PFSK-1 (cell line): ENCODE results near the gene TMIGD1.

ENCODE experiments used
- POLR2AphosphoS5 ChIP-seq: IDR thresholded peaks from 2 replicates; pipeline ENCODE4 v1.6.1; 2012; ENCODE audit warnings: low read depth, mild to moderate bottlenecking, control low read depth, low read length, moderate library complexity
- SIN3A ChIP-seq: IDR thresholded peaks from 2 replicates; pipeline ENCODE4 v1.6.1; 2012; ENCODE audit warnings: mild to moderate bottlenecking, low read length, moderate library complexity, borderline replicate concordance; ENCODE audit not compliant: insufficient read depth
- TAF1 ChIP-seq: IDR thresholded peaks from 2 replicates; pipeline ENCODE4 v1.6.1; 2012; ENCODE audit warnings: low read length, control low read depth, borderline replicate concordance; ENCODE audit not compliant: insufficient read depth
- TF ChIP-seq, protein P1 (sequence below), 2 experiments: IDR thresholded peaks; 2 replicates each; pipeline versions ENCODE4 v1.6.1 to v1.8.0; 2011 to 2012; ENCODE audit warnings: low read depth in 2 of 2, low read length in 2 of 2, control low read depth in 1 of 2, inconsistent platforms in 1 of 2, mild to moderate bottlenecking in 1 of 2, moderate library complexity in 1 of 2; ENCODE audit not compliant: insufficient read depth in 1 of 2

DNA sequence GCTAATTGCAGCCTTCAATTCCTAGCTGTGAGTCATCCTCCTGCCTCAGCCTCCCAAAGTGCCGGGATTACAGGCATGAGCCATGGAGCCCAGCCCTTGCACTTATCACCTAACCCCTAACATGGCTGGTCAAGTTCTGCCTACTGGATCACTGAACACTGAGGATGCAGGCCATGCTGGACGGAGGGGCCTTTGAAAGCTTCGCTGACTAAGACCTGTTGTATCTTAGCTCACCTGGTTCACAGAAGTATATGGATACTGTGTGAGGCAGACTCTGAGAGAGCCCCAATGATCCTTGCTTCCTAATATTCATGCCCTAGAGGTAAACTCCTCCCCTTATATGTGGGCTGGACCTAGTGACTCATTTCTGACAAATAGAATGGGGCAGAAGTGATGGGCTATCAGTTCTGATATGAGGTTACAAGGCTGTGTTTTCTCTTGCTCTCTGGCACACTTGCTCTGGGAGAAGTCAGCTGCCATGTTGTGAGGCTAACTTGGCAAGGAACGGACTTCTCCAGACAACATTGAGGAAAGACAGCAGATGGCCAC, 11.7 kb upstream of the TMIGD1 start:
- TF ChIP-seq TAF1 (no peak), POLR2AphosphoS5 (no peak), SIN3A (no peak)
- TF ChIP-seq, protein P1, sequence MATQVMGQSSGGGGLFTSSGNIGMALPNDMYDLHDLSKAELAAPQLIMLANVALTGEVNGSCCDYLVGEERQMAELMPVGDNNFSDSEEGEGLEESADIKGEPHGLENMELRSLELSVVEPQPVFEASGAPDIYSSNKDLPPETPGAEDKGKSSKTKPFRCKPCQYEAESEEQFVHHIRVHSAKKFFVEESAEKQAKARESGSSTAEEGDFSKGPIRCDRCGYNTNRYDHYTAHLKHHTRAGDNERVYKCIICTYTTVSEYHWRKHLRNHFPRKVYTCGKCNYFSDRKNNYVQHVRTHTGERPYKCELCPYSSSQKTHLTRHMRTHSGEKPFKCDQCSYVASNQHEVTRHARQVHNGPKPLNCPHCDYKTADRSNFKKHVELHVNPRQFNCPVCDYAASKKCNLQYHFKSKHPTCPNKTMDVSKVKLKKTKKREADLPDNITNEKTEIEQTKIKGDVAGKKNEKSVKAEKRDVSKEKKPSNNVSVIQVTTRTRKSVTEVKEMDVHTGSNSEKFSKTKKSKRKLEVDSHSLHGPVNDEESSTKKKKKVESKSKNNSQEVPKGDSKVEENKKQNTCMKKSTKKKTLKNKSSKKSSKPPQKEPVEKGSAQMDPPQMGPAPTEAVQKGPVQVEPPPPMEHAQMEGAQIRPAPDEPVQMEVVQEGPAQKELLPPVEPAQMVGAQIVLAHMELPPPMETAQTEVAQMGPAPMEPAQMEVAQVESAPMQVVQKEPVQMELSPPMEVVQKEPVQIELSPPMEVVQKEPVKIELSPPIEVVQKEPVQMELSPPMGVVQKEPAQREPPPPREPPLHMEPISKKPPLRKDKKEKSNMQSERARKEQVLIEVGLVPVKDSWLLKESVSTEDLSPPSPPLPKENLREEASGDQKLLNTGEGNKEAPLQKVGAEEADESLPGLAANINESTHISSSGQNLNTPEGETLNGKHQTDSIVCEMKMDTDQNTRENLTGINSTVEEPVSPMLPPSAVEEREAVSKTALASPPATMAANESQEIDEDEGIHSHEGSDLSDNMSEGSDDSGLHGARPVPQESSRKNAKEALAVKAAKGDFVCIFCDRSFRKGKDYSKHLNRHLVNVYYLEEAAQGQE (IDR thresholded peaks at IDR 0.05; ENCODE audit: insufficient read depth in 1 of 2, low read depth in 2 of 2, low read length in 2 of 2): no peak
